GM12891 (cell line): ENCODE data around the gene DOCK2.
"Not testable (repeated sequence)": the region's sequence is repeated elsewhere in the genome, so short reads cannot be mapped to it uniquely, and the experiment has no call there.

Experiments
- DNase-seq: peaks from one replicate; pipeline ENCODE4 v3.0.0; 2011; ENCODE audit warnings: low spot score; ENCODE audit not compliant: insufficient read length
- FAIRE-seq: peaks from 2 replicates; lab custom pipeline; 2011; peaks lifted over from hg19 to GRCh38; lab: Jason Lieb, UNC
- PAX5 ChIP-seq: IDR thresholded peaks from 2 replicates; pipeline ENCODE4 v1.6.1; 2011; ENCODE audit warnings: low read length, moderate library complexity, mild to moderate bottlenecking; ENCODE audit not compliant: insufficient read depth, severe bottlenecking
- POLR2A ChIP-seq: IDR thresholded peaks from 2 replicates; pipeline ENCODE4 v1.6.1; 2011; ENCODE audit warnings: low read depth, low read length, control low read depth
- POLR2AphosphoS5 ChIP-seq: IDR thresholded peaks from 2 replicates; pipeline ENCODE4 v1.6.1; 2011; ENCODE audit warnings: low read depth, low read length, control low read depth
- POU2F2 ChIP-seq: IDR thresholded peaks from 2 replicates; pipeline ENCODE4 v1.6.1; 2011; ENCODE audit warnings: low read depth, mild to moderate bottlenecking, control low read depth, low read length, moderate library complexity
- SPI1 ChIP-seq: IDR thresholded peaks from 2 replicates; pipeline ENCODE4 v1.6.1; 2011; ENCODE audit warnings: low read depth, low read length, control low read depth
- TAF1 ChIP-seq: IDR thresholded peaks from 2 replicates; pipeline ENCODE4 v1.6.1; 2011; ENCODE audit warnings: low read depth, low read length, control low read depth

Gene DOCK2

DNA sequence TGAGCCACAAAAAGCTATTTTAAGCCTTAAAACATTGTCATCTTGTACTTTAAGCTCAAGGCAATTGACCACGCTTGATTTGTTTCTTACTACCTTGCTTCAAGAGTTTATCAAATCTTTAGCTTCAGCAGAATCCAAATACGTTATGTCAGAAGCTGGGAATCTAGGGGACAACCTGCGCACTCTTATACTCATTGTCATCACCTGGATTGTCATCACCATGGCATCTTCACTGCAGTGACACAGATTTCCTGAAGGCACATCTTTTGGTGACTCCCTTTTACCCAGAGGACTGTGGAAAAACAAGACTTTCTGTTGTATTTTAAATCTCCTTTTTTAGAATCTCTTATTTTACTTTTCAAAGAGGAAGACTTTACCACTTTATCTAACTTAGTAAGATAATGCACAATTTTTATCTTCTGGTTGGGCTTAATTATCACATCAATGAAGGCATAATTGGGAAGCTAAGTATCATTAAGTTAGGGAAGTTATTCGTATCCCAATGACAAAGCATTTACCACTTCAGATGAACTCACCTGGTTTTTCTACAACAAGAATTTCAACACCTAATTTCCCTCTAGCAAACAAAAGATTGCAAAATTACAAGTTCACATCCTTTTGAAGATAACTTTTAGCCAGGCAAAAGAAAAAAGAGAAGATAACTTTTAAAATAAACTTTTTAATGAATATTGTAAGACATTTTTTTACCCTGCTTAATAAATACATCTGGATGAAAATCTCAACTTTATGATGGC is 162.0 kb downstream of the DOCK2 start:
- no peak for TF ChIP-seq TAF1
- TF ChIP-seq POU2F2, result no peak
- no peak for TF ChIP-seq PAX5
- no peak for TF ChIP-seq POLR2A
- FAIRE-seq (no peak), DNase-seq (no peak)

DNA sequence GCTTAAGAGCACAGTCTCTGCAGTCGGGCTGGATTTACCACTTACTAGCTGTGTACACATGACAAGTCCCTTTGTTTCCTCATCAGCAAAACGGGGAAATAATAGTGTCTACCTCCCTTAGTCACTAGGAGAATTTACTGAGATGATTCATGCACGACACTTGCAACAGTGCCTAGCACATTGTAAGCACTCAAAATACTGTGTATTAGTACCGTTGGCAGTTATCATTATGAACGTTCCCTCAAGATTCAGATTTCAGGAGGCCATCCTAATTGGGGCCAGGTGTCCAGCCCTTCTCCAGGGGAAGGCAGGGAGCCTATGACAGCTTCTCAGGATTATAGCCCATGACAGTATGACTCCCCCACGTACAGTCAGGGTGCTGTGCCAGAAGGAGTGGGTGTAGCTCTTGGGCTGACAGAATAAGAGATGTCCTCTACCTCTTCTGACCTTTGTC is 164.3 kb downstream of the DOCK2 start:
- no peak for TF ChIP-seq TAF1
- TF ChIP-seq SPI1, result no peak
- no peak for TF ChIP-seq POLR2A
- TF ChIP-seq PAX5, result no peak
- no peak for TF ChIP-seq POU2F2
- TF ChIP-seq POLR2AphosphoS5, result no peak
- peak; percentile 64 for FAIRE-seq

DNA sequence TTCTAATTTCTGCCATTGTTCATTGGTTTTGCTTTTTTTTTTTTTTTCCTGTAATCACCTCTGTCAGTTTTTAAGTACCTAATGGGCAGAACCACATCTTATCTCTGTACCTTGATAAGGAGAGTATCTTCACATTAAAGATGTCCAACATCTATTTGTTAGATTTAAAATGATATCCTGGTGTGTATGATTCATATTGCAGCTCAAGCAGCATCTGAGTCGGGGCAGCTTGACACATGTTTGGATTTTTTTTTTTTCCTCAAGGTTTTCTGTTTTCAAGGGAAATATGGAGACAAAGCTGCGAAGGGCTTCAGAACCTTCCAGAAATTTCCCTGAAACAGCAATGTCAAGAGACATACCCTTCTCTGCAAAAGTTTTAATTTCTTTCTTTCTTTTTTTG is 164.7 kb downstream of the DOCK2 start:
- no peak for DNase-seq
- no peak for FAIRE-seq
- TF ChIP-seq SPI1 (no peak), POLR2A (no peak), TAF1 (no peak), PAX5 (no peak), POLR2AphosphoS5 (no peak), POU2F2 (no peak)

More for the DNA sequence above, 164.3 kb downstream of the DOCK2 start:
- DNase-seq, result no peak

DNA sequence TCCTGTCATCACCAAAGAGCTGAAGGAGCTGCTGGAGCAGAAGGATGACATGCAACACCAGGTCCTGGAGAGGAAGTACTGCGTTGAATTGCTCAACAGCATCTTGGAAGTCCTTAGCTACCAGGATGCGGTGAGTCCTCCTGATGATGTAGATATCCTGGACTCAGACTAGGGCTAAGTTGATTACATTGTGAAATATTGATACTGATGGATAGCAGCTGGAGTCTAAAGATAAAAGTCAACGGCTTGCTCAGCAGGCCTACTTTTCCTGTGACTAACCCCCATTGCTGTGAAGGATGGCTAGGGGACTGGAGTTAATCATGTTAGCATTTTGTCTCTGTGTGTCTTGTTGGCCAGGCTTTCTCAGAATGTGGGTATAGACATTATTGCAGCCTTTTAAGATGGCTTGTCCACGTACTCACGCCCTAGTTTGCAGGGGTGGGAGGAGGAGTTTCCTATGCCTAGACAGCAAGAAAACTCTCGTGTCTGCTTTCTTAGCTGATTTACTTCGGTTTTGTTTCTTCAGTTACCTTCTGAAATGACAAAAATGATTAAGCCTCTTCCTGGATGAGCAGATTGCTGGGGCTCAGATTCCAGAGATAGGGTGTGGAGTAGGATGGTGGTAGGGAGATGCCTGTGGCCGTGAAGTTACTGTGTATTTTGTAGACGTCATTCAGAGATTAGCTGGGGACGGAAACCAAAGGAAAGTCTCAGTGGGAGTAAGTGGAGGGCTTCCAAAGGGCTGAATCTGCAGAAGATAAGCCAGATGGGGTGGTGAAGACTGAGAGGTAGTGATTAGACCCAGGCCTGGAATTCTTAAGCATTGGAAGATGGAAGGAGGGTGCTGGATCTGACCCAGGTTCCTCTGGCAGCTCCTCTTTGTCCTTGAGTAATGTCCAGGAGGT is 166.3 kb downstream of the DOCK2 start:
- FAIRE-seq (no peak), DNase-seq (no peak)
- TF ChIP-seq TAF1, result no peak
- no peak for TF ChIP-seq POLR2A
- TF ChIP-seq PAX5, result no peak
- no peak for TF ChIP-seq POLR2AphosphoS5
- no peak for TF ChIP-seq POU2F2
- TF ChIP-seq SPI1, result no peak

DNA sequence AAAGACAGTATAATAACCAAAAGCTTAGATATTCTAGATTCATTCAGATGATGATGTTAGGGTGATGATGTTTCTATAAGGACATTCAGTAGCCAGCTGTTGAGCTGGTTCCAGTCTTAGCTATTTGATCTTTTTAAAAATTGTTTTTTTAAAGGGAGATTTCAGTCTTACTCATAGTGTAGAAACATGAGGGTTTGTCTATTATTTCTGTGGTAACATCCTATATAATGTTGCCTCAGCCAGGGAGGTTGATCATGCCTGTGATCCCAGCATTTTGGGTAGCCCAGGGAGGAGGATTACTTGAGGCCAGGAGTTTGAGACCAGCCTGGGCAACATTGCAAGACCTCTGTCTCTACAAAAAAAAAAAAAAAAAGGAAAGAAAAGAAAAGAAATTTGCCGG is 167.8 kb downstream of the DOCK2 start:
- FAIRE-seq (peak; percentile 16), DNase-seq (no peak)
- TF ChIP-seq POLR2A, result no peak
- no peak for TF ChIP-seq TAF1
- no peak for TF ChIP-seq POU2F2
- TF ChIP-seq SPI1, result no peak
- TF ChIP-seq PAX5, result no peak
- TF ChIP-seq POLR2AphosphoS5, result no peak

DNA sequence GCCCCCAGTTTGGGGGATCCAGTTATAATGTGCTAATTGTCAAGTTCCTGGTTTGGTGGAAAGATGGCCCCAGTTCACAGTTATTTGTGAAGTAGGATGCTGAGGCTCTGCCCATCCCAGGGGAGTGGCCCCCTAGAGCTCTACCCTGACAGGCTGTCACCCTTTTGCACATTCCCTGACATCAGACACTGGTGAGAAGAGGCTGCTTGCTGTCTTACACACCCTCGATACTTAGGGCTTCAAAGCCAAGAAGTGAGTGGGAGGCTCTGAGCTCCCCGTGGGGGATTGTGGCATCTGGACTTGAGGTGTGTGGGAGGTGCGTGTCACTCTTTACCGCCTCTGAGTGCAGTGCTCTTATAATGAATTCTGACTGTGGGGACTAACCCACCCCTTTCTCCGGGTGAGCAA is 168.5 kb downstream of the DOCK2 start:
- peak; percentile 93 for FAIRE-seq
- TF ChIP-seq POLR2AphosphoS5 (peak; percentile 79), SPI1 (no peak), TAF1 (0 out of 2 replicates have a peak, but pooled peaks have one; percentile 29), PAX5 (no peak), POLR2A (peak; percentile 54; the same call in 1 of the 2 replicates)
- peak; percentile 30 for DNase-seq

DNA sequence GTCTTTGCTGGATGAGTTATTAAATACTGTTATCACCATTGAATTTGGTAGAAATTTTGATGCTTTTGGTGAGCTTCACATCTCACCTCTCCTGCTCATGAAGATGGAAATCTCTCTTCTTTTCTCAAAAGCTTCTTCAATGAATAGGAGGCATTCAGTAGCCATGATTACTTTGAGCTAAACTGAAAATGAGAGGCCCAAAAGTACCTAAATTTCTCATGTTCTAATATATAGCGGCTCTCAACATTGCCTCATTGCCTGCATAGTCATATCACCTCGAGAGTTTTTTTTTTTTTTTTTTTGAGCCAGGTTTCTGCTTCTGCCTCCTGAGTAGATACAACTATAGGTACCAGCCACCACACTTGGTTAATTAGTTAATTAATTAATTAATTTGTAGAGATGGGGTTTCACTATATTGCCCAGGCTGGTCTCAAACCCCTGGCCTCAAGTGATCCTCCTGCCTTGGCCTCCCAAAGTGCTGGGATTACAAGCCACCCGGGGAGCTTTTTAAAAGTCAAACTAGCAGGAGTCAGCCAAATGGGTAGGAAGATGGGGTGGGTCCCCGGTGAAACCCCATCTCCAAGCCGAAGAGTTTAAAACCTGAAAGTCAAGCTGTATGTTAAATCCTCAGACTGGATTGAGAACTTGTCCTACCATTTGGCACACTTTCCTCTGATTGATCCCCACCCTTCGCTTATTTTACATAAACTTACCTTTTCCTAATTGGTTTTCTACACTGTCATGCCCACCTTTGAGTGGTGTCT is 169.0 kb downstream of the DOCK2 start:
- no peak for TF ChIP-seq POLR2AphosphoS5
- TF ChIP-seq POLR2A, result no peak
- no peak for TF ChIP-seq PAX5
- no peak for TF ChIP-seq TAF1
- no peak for TF ChIP-seq POU2F2
- no peak for FAIRE-seq
- DNase-seq, result no peak

DNA sequence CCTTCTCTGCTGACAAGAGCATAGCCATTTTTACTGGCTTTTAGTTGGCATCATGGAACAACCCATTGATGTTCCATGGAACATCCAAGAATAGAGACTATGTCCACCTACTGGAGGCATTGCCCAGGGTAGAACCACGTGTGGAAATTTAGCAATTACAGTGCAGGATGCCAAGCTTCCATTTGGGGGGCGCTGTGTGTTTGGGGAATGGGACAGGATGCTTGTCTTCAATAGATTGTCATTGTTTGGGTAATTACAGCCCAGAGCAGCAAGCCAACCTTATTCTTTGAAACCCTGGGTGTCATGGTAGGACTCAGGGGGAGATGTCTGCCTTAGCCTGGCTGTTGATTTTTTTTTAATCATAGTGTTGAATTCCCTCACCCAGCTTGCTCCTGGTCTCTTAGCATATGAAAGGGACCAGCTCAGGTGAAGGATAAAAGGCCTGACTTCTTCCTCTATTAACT is 171.1 kb downstream of the DOCK2 start:
- TF ChIP-seq POLR2AphosphoS5, result no peak
- TF ChIP-seq SPI1, result no peak
- TF ChIP-seq POU2F2, result no peak
- TF ChIP-seq POLR2A, result no peak
- no peak for TF ChIP-seq PAX5
- no peak for TF ChIP-seq TAF1
- DNase-seq, result no peak
- FAIRE-seq, result peak; percentile 20

DNA sequence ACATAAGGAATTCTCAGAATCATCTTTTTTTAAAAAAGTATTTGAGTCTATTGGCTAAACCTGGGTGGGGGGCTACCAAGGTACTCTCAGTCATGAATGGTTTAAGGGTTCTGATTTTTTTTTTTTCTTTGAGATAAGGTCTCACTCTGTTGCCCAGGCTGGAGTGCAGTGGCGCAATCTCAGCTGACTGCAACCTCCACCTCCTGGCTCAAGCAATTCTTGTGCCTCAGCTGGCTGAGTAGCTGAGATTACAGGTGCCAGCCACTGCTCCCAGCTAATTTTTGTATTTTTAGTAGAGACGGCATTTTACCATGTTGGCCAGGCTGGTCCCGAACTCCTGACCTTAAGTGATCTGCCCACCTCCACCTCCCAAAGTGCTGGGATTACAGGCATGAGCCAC is 171.8 kb downstream of the DOCK2 start:
- DNase-seq, FAIRE-seq: not testable (repeated sequence)

DNA sequence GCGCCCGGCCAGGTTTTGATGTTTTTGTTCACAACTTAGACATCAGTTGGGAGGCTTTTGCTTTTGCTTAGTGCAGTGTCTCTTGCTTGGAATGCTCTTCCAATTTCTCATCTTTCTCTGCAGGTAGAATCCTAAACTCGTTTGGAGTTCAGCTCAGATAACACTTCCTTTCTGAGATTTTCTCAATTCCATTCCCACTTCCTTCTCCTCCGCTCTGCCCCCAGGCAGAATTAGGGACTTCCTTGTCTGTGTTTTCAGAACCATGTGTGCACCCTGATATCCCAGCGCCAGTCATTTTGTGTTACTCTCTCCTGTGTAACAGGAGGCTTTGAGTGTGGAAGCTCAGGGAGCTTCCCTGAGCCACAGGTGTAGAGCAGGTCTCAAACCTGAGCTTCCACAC is 172.2 kb downstream of the DOCK2 start:
- TF ChIP-seq PAX5, result no peak
- TF ChIP-seq SPI1, result peak; percentile 27; the same call in 1 of the 2 replicates
- DNase-seq (no peak), FAIRE-seq (no peak)
